K562 (cell line): ENCODE data around the gene CD8A. TPM values are rescaled to one million over a fixed set of nuclear protein-coding genes. Genes with fewer than 3 reads are reported as not detected.

Experiments used
- ATAC-seq: fragments of 200-7000 bp; cut with Tn5 transposase; 3 replicates; pipeline ENCODE4 v1.9.1; 2020; ENCODE audit warnings: moderate library complexity
- BruUV-seq: library from RNA; stranded (reverse); fragments of 400-500 nt; replicated peaks from 2 replicates; lab custom pipeline; 2021; lab: Mats Ljungman, UMichigan
- CTCF ChIA-PET: fragments of 300-600 bp; formaldehyde crosslinking; extraction: SDS; loops from one replicate; lab custom pipeline; 2021; ENCODE audit warnings: low intra/inter-chr PET ratio; lab: Yijun Ruan, JAX
- POLR2A ChIA-PET: fragments of 300-600, 350-650 bp; sonication (Branson Sonifier 250); formaldehyde crosslinking; extraction: SDS; loops from one replicate; lab custom pipeline; 2021; ENCODE audit warnings: antibody characterized with exemption, inconsistent platforms; lab: Yijun Ruan, JAX
- DNase-seq, 4 experiments: peaks; one replicate each; pipeline versions ENCODE4 v3.0.0 to v3.0.0-alpha.2; 2011 to 2018; ENCODE audit warnings: low spot score in 3 of 4, mixed read lengths in 3 of 4; ENCODE audit errors: extremely low read depth in 1 of 4
- FAIRE-seq: peaks from 2 replicates; lab custom pipeline; 2011; peaks lifted over from hg19 to GRCh38; lab: Jason Lieb, UNC
- H2AFZ ChIP-seq: 2 replicates; pipeline ENCODE4 v1.6.0; 2011; ENCODE audit warnings: low read depth, low read length, control low read depth, inconsistent platforms
- H3K27ac ChIP-seq: fragments of 200-600 bp; 3 replicates; pipeline ENCODE4 v1.8.0; 2011; ENCODE audit warnings: low read depth, mild to moderate bottlenecking, control low read depth, inconsistent platforms, low read length, moderate library complexity, mixed read lengths; ENCODE audit errors: extremely low read depth
- H3K27me3 ChIP-seq, 2 experiments: fragments of 300-600 bp in 1 of 2; 2 replicates in 1 of 2; 3 replicates in 1 of 2; pipeline versions ENCODE4 v1.6.0 to v1.8.0; 2011; ENCODE audit warnings: inconsistent platforms in 2 of 2, low read length in 2 of 2, mild to moderate bottlenecking in 1 of 2, mixed read lengths in 1 of 2, moderate library complexity in 1 of 2; ENCODE audit not compliant: control insufficient read depth in 2 of 2, insufficient read depth in 2 of 2
- H3K36me3 ChIP-seq: fragments of 300-600 bp; 3 replicates; pipeline ENCODE4 v1.8.0; 2011; ENCODE audit warnings: mild to moderate bottlenecking, low read length, inconsistent platforms; ENCODE audit not compliant: control insufficient read depth, insufficient read depth
- H3K4me1 ChIP-seq, 2 experiments: fragments of 200-600 bp in 1 of 2; replicated peaks in 1 of 2; 2 replicates in 1 of 2; 3 replicates in 1 of 2; pipeline versions ENCODE4 v1.5.1 to v1.8.0; 2011; ENCODE audit warnings: inconsistent platforms in 2 of 2, low read length in 2 of 2, mild to moderate bottlenecking in 1 of 2, mixed read lengths in 1 of 2, moderate library complexity in 1 of 2; ENCODE audit not compliant: control insufficient read depth in 2 of 2, insufficient read depth in 2 of 2
- H3K4me2 ChIP-seq: 2 replicates; pipeline ENCODE4 v1.6.1; 2011; ENCODE audit warnings: low read length, control low read depth, inconsistent platforms, mixed read lengths; ENCODE audit not compliant: insufficient read depth
- H3K4me3 ChIP-seq: fragments of 200-600 bp; sonication (generic), shearing (Covaris generic); 2 replicates; pipeline ENCODE4 v1.5.1; 2016; ENCODE audit warnings: control low read depth, inconsistent platforms
- H3K79me2 ChIP-seq: fragments of 200-600 bp; 3 replicates; pipeline ENCODE4 v1.8.0; 2011; ENCODE audit warnings: low read length, inconsistent platforms; ENCODE audit not compliant: control insufficient read depth, insufficient read depth
- H3K9ac ChIP-seq, 2 experiments: 2 replicates each; pipeline versions ENCODE4 v1.6.0 to v1.6.1; 2011; ENCODE audit warnings: low read depth in 2 of 2, low read length in 2 of 2, control low read depth in 1 of 2, inconsistent platforms in 1 of 2, mild to moderate bottlenecking in 1 of 2, mixed read lengths in 1 of 2; ENCODE audit not compliant: insufficient read depth in 1 of 2
- H3K9me1 ChIP-seq: one replicate; pipeline ENCODE4 v1.6.0; 2011; ENCODE audit warnings: inconsistent platforms, mild to moderate bottlenecking, low read length, moderate library complexity; ENCODE audit not compliant: control insufficient read depth, insufficient read depth
- H3K9me3 ChIP-seq: replicated peaks from 2 replicates; pipeline ENCODE4 v1.5.1; 2011; ENCODE audit warnings: low read depth, low read length, inconsistent platforms; ENCODE audit not compliant: control insufficient read depth, insufficient read depth
- H4K20me1 ChIP-seq: replicated peaks from 2 replicates; pipeline ENCODE4 v1.6.1; 2011; ENCODE audit warnings: low read length, inconsistent platforms, mixed read lengths; ENCODE audit not compliant: control insufficient read depth, insufficient read depth
- BRD9 ChIP-seq: fragments of 450-650 bp; IDR thresholded peaks from 2 replicates; pipeline ENCODE4 v1.6.1; 2018; ENCODE audit warnings: low read depth; ENCODE audit not compliant: partially characterized antibody
- FOXP1 ChIP-seq: sonication (generic); formaldehyde crosslinking; IDR thresholded peaks from 2 replicates; pipeline ENCODE4 v1.8.0; 2022; ENCODE audit warnings: mild to moderate bottlenecking, missing genetic modification reagents
- HMG20B ChIP-seq: fragments of 250-450 bp; sonication (Bioruptor Pico); IDR thresholded peaks from 2 replicates; pipeline ENCODE4 v1.5.0; 2021; ENCODE audit warnings: mild to moderate bottlenecking
- NFXL1 ChIP-seq: fragments of 450-650 bp; formaldehyde crosslinking; IDR thresholded peaks from 2 replicates; pipeline ENCODE4 v1.4.0; 2021; ENCODE audit warnings: mild to moderate bottlenecking
- POLR2AphosphoS5 ChIP-seq: IDR thresholded peaks from 2 replicates; pipeline ENCODE4 v1.6.1; 2011; ENCODE audit warnings: mild to moderate bottlenecking, low read depth, low read length, moderate library complexity; ENCODE audit not compliant: control insufficient read depth, insufficient read depth
- TCFL5 ChIP-seq: fragments of 250-450 bp; sonication (Bioruptor Pico); conservative IDR thresholded peaks from 2 replicates; pipeline ENCODE4 v1.6.1; 2021; ENCODE audit warnings: mild to moderate bottlenecking, moderate library complexity, matching md5 sums
- WGBS: fragments of 100-300 bp; shearing (Covaris generic); methylation state at CpG from one replicate; pipeline ENCODE4 v1.1.6; 2016; ENCODE audit warnings: low coverage, mixed read lengths; ENCODE audit not compliant: insufficient coverage; ENCODE audit errors: missing lambda C conversion rate; 5-methylcytosine and 5-hydroxymethylcytosine counted together
- in situ Hi-C: fragments of 300-500 bp; cut with MboI; formaldehyde crosslinking; loops from 4 replicates; pipeline ENCODE4 v1.15.0; 2018; ENCODE audit warnings: inconsistent platforms, mixed read lengths
- intact Hi-C: fragments of 100-400 bp; cut with micrococcal nuclease; formaldehyde crosslinking; loops from 2 replicates; pipeline ENCODE4 v1.14.2; 2022
- polyA plus RNA-seq, 8 experiments: library from polyadenylated mRNA; depleted of rRNA in 4 of 8; stranded (reverse) in 5 of 8; unstranded in 3 of 8; fragments of >200 nt; fragmentation: Nextera tagmentation in 2 of 8; fragmentation: Illumina TruSeq in 1 of 8; extraction: Ambion mirVana in 2 of 8; extraction: Trizol in 1 of 8; gene quantifications; 2 replicates each; pipeline versions ENCODE4 v1.2.1 to v1.2.3, GENCODE V29; 2011 to 2014; ENCODE audit warnings: inconsistent platforms in 1 of 8, missing spikeins in 1 of 8
- total RNA-seq, 7 experiments: library from RNA; depleted of rRNA in 6 of 7; stranded (reverse); fragments of >200 nt in 6 of 7; fragmentation: Illumina TruSeq in 2 of 7; extraction: Trizol in 2 of 7; gene quantifications; 2 replicates each; pipeline versions ENCODE4 v1.2.1 to v1.2.3, GENCODE V29; 2011 to 2021; ENCODE audit warnings: low replicate concordance in 1 of 7
- TF ChIP-seq, protein P1 (sequence below): fragments of 450-650 bp; IDR thresholded peaks from 2 replicates; pipeline ENCODE4 v1.6.1; 2018; ENCODE audit warnings: mild to moderate bottlenecking, low read depth; ENCODE audit not compliant: partially characterized antibody
- TF ChIP-seq, protein P2 (sequence below): fragments of 250-450 bp; sonication (Bioruptor Pico); IDR thresholded peaks from 2 replicates; pipeline ENCODE4 v1.4.0; 2020; ENCODE audit warnings: borderline replicate concordance

Gene CD8A
- total and polyA plus RNA-seq, 9 of the 15 experiments (the other 6 are each of a cell fraction or from before 2014, with no cell fraction given), result 0.07 TPM; not detected in 8

DNA sequence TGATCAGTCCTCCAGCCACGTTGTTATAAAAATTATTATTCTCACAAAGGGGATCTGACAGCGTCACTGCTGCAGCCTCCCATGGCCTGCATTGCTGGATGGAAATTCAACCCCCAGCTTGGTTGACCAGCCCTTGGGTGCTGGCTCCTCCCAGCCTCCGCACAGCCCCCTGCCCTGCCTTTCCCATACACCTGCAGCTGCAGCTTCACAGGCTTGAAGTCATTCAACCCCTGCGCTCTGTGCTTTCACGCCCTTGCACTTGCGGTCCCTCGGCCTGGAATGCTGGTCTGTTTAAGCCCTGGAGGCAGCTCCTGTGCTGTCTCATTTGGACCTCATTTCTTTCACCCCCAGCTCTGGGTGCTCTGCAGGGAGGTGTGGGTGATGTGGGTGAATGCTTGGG lies 860 bp upstream of the CD8A start:
- peak; percentile 35; the same call in 2 of the 3 replicates for ATAC-seq
- Histone ChIP-seq H3K27ac (no peak overlapping the region), H3K4me2 (no peak overlapping the region), H3K4me1 (peaks cover 0 to 17% of the 10 kb centered on the region in 2 experiments; a peak in 2 of 5 replicates), H2AFZ (0 out of 2 replicates have a peak overlapping the region, but pooled peaks have one; percentile 17), H3K9me1 (peaks cover 2% of the 10 kb centered on the region), H3K9ac (0 out of 4 replicates have a peak overlapping the region, but pooled peaks of 1 of the 2 experiments have one; percentile 17), H3K4me3 (no peak overlapping the region), H3K36me3 (no peaks in the 10 kb centered on the region), H3K27me3 (peaks cover 17 to 39% of the 10 kb centered on the region in 2 experiments; a peak in 4 of 5 replicates), H3K79me2 (no peaks in the 10 kb centered on the region), H3K9me3 (no peaks in the 10 kb centered on the region), H4K20me1 (no peaks in the 10 kb centered on the region)
- CTCF ChIA-PET, result no interaction called here
- no TSS peak for BruUV-seq
- POLR2A ChIA-PET, result interaction anchor here (2.2 kb wide), 1 partner anchor 10 kb away, joined by 5 read pairs; no protein-coding TSS in a partner anchor
- in situ Hi-C loops, result no loop called here
- TF ChIP-seq, protein P1, sequence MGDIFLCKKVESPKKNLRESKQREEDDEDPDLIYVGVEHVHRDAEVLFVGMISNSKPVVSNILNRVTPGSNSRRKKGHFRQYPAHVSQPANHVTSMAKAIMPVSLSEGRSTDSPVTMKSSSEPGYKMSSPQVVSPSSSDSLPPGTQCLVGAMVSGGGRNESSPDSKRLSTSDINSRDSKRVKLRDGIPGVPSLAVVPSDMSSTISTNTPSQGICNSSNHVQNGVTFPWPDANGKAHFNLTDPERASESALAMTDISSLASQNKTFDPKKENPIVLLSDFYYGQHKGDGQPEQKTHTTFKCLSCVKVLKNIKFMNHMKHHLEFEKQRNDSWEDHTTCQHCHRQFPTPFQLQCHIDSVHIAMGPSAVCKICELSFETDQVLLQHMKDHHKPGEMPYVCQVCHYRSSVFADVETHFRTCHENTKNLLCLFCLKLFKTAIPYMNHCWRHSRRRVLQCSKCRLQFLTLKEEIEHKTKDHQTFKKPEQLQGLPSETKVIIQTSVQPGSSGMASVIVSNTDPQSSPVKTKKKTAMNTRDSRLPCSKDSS, result no peak
- TF ChIP-seq POLR2AphosphoS5, result no peak
- no peak for TF ChIP-seq NFXL1 (CRISPR knock-in tag)
- TF ChIP-seq TCFL5 (CRISPR knock-in tag), result no peak
- TF ChIP-seq, protein P2, sequence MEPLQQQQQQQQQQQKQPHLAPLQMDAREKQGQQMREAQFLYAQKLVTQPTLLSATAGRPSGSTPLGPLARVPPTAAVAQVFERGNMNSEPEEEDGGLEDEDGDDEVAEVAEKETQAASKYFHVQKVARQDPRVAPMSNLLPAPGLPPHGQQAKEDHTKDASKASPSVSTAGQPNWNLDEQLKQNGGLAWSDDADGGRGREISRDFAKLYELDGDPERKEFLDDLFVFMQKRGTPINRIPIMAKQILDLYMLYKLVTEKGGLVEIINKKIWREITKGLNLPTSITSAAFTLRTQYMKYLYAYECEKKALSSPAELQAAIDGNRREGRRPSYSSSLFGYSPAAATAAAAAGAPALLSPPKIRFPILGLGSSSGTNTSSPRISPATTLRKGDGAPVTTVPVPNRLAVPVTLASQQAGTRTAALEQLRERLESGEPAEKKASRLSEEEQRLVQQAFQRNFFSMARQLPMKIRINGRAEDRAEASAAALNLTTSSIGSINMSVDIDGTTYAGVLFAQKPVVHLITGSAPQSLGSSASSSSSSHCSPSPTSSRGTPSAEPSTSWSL, result no peak
- no peak for TF ChIP-seq FOXP1 (CRISPR knock-in tag)
- TF ChIP-seq BRD9, result no peak
- no peak for TF ChIP-seq HMG20B (CRISPR knock-in tag)
- intact Hi-C loops, result no loop called here
- 6% methylated on average over 7 of the region's 7 CpGs for WGBS
- FAIRE-seq, result no peak
- no peak for DNase-seq
